Stomach (tissue), 9 donors: ENCODE measurements around the gene BPIFB3. TPM values are rescaled to one million over a fixed set of nuclear protein-coding genes. Genes with fewer than 3 reads are reported as not detected.
"Not testable (repeated sequence)": the region's sequence is repeated elsewhere in the genome, so short reads cannot be mapped to it uniquely, and the experiment has no call there.

Experiments
- DNase-seq, 2 donors: peaks; one replicate each; pipeline versions ENCODE4 v3.0.0 to v3.0.0-alpha.2; 2013 to 2019
- H3K27ac ChIP-seq, 5 donors: fragments of 200-600 bp in 4 of 5; sonication (generic) in 4 of 5; one replicate each; pipeline ENCODE4 v1.5.1; 2013 to 2019; ENCODE audit warnings: mild to moderate bottlenecking in 1 of 5, moderate library complexity in 1 of 5
- H3K27me3 ChIP-seq, 3 donors: fragments of 200-600 bp; sonication (generic); one replicate each; pipeline ENCODE4 v1.5.1; 2017 to 2019; ENCODE audit warnings: mixed run types in 1 of 3
- H3K36me3 ChIP-seq, 4 donors: fragments of 200-600 bp; sonication (generic); 1 replicate in 3 of 4; 2 replicates in 1 of 4; pipeline ENCODE4 v1.5.1; 2016 to 2019
- H3K4me1 ChIP-seq, 4 donors: fragments of 200-600 bp; sonication (generic); one replicate each; pipeline ENCODE4 v1.5.1; 2016 to 2019
- H3K4me3 ChIP-seq, 4 donors: fragments of 200-600 bp; sonication (generic) in 3 of 4; one replicate each; pipeline ENCODE4 v1.5.1; 2016 to 2019; ENCODE audit warnings: mild to moderate bottlenecking in 1 of 4
- H3K9me3 ChIP-seq, 4 donors: fragments of 200-600 bp; sonication (generic); one replicate each; pipeline ENCODE4 v1.5.1; 2016 to 2019
- EP300 ChIP-seq: sonication (generic); formaldehyde crosslinking; IDR thresholded peaks from one replicate; pipeline ENCODE4 v1.6.1; 2017; ENCODE audit warnings: antibody characterized with exemption
- POLR2A ChIP-seq, 4 donors: fragments of 450-650 bp; IDR thresholded peaks; one replicate each; pipeline ENCODE4 v1.6.1; 2016; ENCODE audit warnings: antibody characterized with exemption in 4 of 4, control low read depth in 2 of 4, mild to moderate bottlenecking in 1 of 4, moderate library complexity in 1 of 4
- POLR2AphosphoS5 ChIP-seq, 3 donors: sonication (generic); formaldehyde crosslinking; IDR thresholded peaks; one replicate each; pipeline ENCODE4 v1.6.1; 2016; ENCODE audit warnings: antibody characterized with exemption in 3 of 3
- WGBS, 5 donors: extraction: QIAGEN DNeasy Blood & Tissue Kit in 3 of 5; methylation state at CpG; one replicate each; pipeline versions ENCODE4 v1.1.5 to v1.1.7; 2013 to 2018; 5-methylcytosine and 5-hydroxymethylcytosine counted together
- intact Hi-C: fragments of 100-400 bp; cut with DNase I; formaldehyde crosslinking; loops from one replicate; pipeline ENCODE4 v1.15.1; 2023; ENCODE audit warnings: low total_unique reads
- polyA plus RNA-seq, 3 donors: library from polyadenylated mRNA; stranded (reverse); fragments of 200-250 nt; gene quantifications; one replicate each; pipeline ENCODE4 v1.2.3, GENCODE V29; 2013
- total RNA-seq, 5 donors: library from RNA; depleted of rRNA; stranded (reverse); fragments of >200 nt; gene quantifications; one replicate each; pipeline versions ENCODE4 v1.1.0 to v1.2.3, GENCODE V29; 2014 to 2016
- TF ChIP-seq, protein P1 (sequence below), 7 experiments: fragments of 450-650 bp in 4 of 7; fragments of 200-600 bp in 3 of 7; sonication (generic) in 3 of 7; IDR thresholded peaks; one replicate each; pipeline ENCODE4 v1.5.1; 2016 to 2019; ENCODE audit warnings: antibody characterized with exemption in 7 of 7, control low read depth in 2 of 7, mild to moderate bottlenecking in 1 of 7
- donor health status: healthy with polysubstance abuse.
- donor health status: Bipolar disorder and iron deficiency.
- donor health status: healthy.

BPIFB3 gene
- total and polyA plus RNA-seq, 8 donors, result not detected

DNA sequence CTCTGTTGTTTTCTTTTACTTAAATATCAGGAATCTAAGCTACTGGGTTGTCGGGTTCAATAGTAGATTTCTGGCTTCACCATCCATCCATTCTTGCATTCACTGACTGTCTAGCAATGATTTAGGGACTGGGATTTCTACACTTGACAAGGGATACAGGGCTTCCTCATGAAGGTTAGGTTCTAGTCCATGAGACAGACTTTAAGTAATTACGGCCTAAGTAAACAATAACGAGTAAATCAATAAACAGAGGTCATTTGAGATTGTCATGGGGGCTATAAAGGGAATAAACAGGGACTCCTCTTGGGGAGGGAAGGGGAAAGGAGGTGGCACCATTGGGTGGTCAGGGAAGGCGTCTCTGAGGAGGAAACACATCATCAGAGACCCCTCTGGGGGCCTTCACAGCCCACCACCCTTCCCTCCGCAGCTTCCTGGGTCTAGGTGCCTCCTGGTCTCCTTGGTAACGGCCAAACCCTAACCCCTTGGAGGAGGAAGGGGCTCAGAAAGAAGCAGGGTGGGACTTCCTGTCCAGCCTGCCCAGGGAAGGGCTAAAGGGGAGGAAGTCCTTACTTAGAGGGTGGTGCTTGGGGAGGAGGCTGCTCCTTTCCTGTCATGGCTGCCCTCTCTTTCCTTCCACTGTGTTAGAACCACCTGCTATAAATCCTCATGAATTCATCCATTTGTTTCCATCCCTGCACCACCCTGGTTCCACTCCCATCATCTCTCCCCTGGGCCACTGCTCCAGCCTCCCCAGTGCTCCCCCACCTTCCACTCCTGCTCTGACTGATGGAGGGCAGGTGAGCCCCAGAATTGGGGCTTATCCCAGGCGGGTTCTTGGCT is 59.1 kb downstream of the BPIFB3 start:
- Histone ChIP-seq H3K4me3 (no peak overlapping the region), H3K27me3 (no peaks in the 10 kb centered on the region), H3K4me1 (peaks cover 0 to 5% (median 0%) of the 10 kb centered on the region in 4 donors), H3K9me3 (no peaks in the 10 kb centered on the region), H3K36me3 (no peaks in the 10 kb centered on the region), H3K27ac (no peak overlapping the region)
- WGBS, 5 donors, result 68 to 80% (median 72%) methylated on average over 7 of the region's 7 CpGs
- DNase-seq, result no peak
- intact Hi-C loops, result no loop called here
- no peak for TF ChIP-seq EP300
- TF ChIP-seq, protein P1, sequence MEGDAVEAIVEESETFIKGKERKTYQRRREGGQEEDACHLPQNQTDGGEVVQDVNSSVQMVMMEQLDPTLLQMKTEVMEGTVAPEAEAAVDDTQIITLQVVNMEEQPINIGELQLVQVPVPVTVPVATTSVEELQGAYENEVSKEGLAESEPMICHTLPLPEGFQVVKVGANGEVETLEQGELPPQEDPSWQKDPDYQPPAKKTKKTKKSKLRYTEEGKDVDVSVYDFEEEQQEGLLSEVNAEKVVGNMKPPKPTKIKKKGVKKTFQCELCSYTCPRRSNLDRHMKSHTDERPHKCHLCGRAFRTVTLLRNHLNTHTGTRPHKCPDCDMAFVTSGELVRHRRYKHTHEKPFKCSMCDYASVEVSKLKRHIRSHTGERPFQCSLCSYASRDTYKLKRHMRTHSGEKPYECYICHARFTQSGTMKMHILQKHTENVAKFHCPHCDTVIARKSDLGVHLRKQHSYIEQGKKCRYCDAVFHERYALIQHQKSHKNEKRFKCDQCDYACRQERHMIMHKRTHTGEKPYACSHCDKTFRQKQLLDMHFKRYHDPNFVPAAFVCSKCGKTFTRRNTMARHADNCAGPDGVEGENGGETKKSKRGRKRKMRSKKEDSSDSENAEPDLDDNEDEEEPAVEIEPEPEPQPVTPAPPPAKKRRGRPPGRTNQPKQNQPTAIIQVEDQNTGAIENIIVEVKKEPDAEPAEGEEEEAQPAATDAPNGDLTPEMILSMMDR (IDR thresholded peaks at IDR 0.05), result no peak
- TF ChIP-seq POLR2AphosphoS5 (IDR thresholded peaks at IDR 0.05), result no peak
- no peak for TF ChIP-seq POLR2A (IDR thresholded peaks at IDR 0.05)

DNA sequence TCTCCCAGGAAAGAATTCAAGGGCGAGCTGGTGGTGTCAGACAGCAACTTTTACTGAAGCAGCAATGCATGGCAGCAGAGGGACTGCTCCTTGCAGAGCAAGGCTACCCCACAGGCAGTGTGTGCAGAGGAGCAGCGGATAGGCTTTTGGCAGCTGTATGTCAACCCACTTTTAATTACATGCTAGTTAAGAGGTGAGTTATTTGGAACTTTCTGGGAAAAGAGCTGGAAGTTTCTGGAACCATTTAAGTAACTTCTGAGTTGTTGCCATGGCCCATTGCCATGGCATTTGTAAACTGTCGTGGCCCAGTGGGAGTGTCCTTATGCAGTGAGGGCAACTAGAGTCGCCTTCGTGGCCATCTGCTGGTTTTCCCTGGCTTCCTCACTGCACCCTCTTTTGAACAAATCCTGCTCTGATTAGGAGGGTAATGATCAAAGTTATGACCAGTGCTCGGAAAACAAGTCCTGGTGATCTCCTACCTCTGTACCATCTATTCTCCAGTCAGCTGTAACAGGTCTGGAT is 59.7 kb downstream of the BPIFB3 start:
- no peak overlapping the region for H3K27ac ChIP-seq
- WGBS, 5 donors, result 53 to 68% (median 64%) methylated on average over 6 of the region's 6 CpGs
- intact Hi-C loops, result no loop called here
- H3K36me3 ChIP-seq, result no peaks in the 10 kb centered on the region
- no peaks in the 10 kb centered on the region for H3K9me3 ChIP-seq
- TF ChIP-seq POLR2A (IDR thresholded peaks at IDR 0.05), result no peak
- no peak for TF ChIP-seq POLR2AphosphoS5 (IDR thresholded peaks at IDR 0.05)
- TF ChIP-seq EP300, result no peak
- TF ChIP-seq, protein P1 (IDR thresholded peaks at IDR 0.05), result no peak
- no peak for DNase-seq
- H3K4me3 ChIP-seq, result no peak overlapping the region
- H3K27me3 ChIP-seq, result no peaks in the 10 kb centered on the region
- peaks cover 0 to 5% (median 0%) of the 10 kb centered on the region in 4 donors for H3K4me1 ChIP-seq

DNA sequence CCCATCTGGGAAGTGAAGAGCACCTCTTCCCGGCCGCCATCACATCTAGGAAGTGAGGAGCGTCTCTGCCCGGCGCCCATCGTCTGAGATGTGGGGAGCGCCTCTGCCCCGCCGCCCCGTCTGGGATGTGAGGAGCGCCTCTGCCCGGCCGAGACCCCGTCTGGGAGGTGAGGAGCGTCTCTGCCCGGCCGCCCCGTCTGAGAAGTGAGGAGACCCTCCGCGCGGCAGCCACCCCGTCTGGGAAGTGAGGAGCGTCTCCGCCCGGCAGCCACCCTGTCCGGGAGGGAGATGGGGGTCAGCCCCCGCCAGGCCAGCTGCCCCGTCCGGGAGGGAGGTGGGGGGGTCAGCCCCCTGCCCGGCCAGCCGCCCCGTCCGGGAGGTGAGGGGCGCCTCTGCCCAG is 61.8 kb downstream of the BPIFB3 start:
- H3K4me3 ChIP-seq, intact Hi-C loops, H3K4me1 ChIP-seq, H3K9me3 ChIP-seq, H3K27me3 ChIP-seq, DNase-seq, H3K27ac ChIP-seq, H3K36me3 ChIP-seq: not testable (repeated sequence)
- 95 to 97% (median 97%) methylated on average over 11 to 33 of the region's 34 CpGs for WGBS, 5 donors

DNA sequence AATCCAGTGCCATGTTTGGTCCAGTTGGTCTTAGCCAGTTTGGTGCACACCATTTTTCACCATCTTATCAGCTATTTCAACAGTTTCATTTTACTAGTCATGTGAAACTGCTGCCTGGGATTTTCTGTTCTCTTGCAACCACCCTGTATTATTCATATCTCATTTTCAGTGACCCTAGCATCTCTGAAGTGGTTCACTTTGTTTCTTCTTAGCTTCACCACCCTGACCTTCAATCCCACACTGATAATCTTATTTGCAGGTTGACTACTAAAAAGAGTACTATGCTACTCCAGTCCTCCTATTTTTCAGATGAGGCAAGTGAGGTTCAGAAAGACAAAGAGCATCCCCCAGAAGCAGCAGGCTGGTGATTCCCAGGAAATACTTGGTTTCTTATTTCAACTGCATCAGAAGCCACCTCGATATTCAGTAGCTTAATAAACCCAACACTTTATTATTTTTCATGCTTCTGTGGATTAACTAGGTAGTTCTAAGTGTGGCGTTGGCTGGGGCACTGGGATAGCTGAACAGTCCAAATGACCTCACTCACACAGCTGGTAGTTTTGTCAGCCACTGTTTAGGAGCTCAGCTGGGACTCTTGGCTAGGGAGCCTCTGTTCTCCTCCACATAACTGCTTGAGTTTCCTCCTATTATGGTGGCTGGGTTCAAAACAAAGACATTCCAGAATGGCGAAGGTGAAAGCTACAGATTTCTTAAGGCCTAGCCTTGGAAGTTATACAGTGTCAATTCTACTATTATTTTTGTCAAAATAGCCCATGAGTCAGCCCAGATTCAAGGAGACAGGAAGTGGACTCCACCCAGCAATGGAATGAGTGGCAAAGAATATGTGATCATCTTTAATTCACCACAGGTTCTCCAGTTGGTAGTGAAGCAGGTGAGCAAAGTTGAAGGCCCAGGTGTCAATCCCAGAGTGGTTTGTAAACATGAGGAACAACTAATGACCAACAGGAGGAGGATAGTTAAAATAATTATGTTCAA is 66.3 kb downstream of the BPIFB3 start:
- no peak overlapping the region for H3K27ac ChIP-seq
- H3K4me1 ChIP-seq, result peaks cover 0 to 7% (median 0%) of the 10 kb centered on the region in 4 donors
- H3K27me3 ChIP-seq, result no peaks in the 10 kb centered on the region
- DNase-seq, result no peak
- TF ChIP-seq POLR2AphosphoS5 (IDR thresholded peaks at IDR 0.05), result no peak
- no peak for TF ChIP-seq EP300
- no peak for TF ChIP-seq POLR2A (IDR thresholded peaks at IDR 0.05)
- TF ChIP-seq, protein P1 (IDR thresholded peaks at IDR 0.05), result no peak
- no peaks in the 10 kb centered on the region for H3K36me3 ChIP-seq
- peaks cover 0 to 7% (median 0%) of the 10 kb centered on the region in 4 donors for H3K9me3 ChIP-seq
- intact Hi-C loops, result no loop called here
- 76 to 86% (median 83%) methylated on average over 3 of the region's 3 CpGs for WGBS, 5 donors
- no peak overlapping the region for H3K4me3 ChIP-seq
